Epithelial cell of esophagus (primary cell): ENCODE measurements around the gene CHI3L2.
A peak's percentile ranks its signal among the peaks of the same experiment; 100 is the strongest.

Source experiments
- DNase-seq: peaks from one replicate; pipeline ENCODE4 v3.0.0; 2010; ENCODE audit warnings: low read depth
- H3K4me3 ChIP-seq: 2 replicates; pipeline ENCODE4 v1.5.1; 2011; ENCODE audit warnings: mild to moderate bottlenecking, low read length, control low read depth
- CTCF ChIP-seq: IDR thresholded peaks from 2 replicates; pipeline ENCODE4 v1.5.1; 2011; ENCODE audit warnings: low read depth, mild to moderate bottlenecking, low read length, control low read depth, inconsistent platforms; ENCODE audit not compliant: insufficient read depth; ENCODE audit errors: missing control alignments

Gene CHI3L2

GRCh38 chr1:111220302-111220890, 7.1 kb upstream of the CHI3L2 start:
- H3K4me3 ChIP-seq = no peak overlapping the region
- DNase-seq = no peak
- TF ChIP-seq CTCF = no peak

GRCh38 chr1:111221276-111221632, 6.3 kb upstream of the CHI3L2 start:
- no peak overlapping the region for H3K4me3 ChIP-seq
- TF ChIP-seq CTCF = no peak
- DNase-seq = no peak

- no peak overlapping the region for H3K4me3 ChIP-seq
- TF ChIP-seq CTCF = no peak
- peak; percentile 24 for DNase-seq
These were observed 5.8 kb upstream of the CHI3L2 start for GRCh38 chr1:111221633-111222291.

- peak; percentile 81 for DNase-seq
- peak; percentile 98 for TF ChIP-seq CTCF
- H3K4me3 ChIP-seq = no peak overlapping the region
These were observed 5.0 kb upstream of the CHI3L2 start for GRCh38 chr1:111222308-111223125.

- no peak overlapping the region for H3K4me3 ChIP-seq
These were observed 4.3 kb upstream of the CHI3L2 start for GRCh38 chr1:111223126-111223685.

GRCh38 chr1:111225091-111225490, 2.4 kb upstream of the CHI3L2 start:
- no peak overlapping the region for H3K4me3 ChIP-seq
- TF ChIP-seq CTCF = no peak
- no peak for DNase-seq

More at GRCh38 chr1:111223126-111223685, 4.3 kb upstream of the CHI3L2 start:
- no peak for DNase-seq
- TF ChIP-seq CTCF = no peak
